ENCODE data around the gene SIK3. TPM values are rescaled to one million over a fixed set of nuclear protein-coding genes. Genes with fewer than 3 reads are reported as not detected.

SIK3 gene
- total RNA-seq, 1 experiment from 2014 or later: 31.4 TPM

GRCh38 chr11:116893437-116893836, 204.8 kb downstream of the SIK3 start:
- no peak overlapping the region for H4K8ac ChIP-seq (replicated peaks; ENCODE audit: insufficient read length, low read depth, low read length)
- no peak overlapping the region for H3K9ac ChIP-seq (ENCODE audit: extremely low read depth, insufficient read length, low read length)
- H3K4ac ChIP-seq (ENCODE audit: low read depth, low read length): no peak overlapping the region
- Mint-ChIP-seq H3K4me3 (no peak overlapping the region), H3K9me3 (no peaks in the 10 kb centered on the region), H3K27me3 (ENCODE audit: low read depth) (no peaks in the 10 kb centered on the region), H3K4me1 (peaks cover 4 to 5% of the 10 kb centered on the region in 2 experiments; a peak in 3 of 4 replicates), H3K27ac (no peak overlapping the region), H3K36me3 (ENCODE audit: insufficient read depth in 1 of 3, low read depth in 3 of 3) (peaks cover 5 to 38% (median 26%) of the 10 kb centered on the region in 3 experiments; a peak in 6 of 7 replicates)
- no peaks in the 10 kb centered on the region for H3K79me2 ChIP-seq (ENCODE audit: insufficient read depth, low read length)
- H3T11ph ChIP-seq (ENCODE audit: low read length): no peak overlapping the region
- H4K91ac ChIP-seq (ENCODE audit: insufficient read length, low read depth, low read length): no peak overlapping the region
- H3K79me1 ChIP-seq (ENCODE audit: insufficient read depth, low read depth, low read length, poor library complexity, severe bottlenecking): no peaks in the 10 kb centered on the region
- no peak overlapping the region for H2AFZ ChIP-seq (ENCODE audit: low read length)
- no peak overlapping the region for H2BK20ac ChIP-seq (ENCODE audit: low read depth, low read length, poor library complexity, severe bottlenecking)
- no peak overlapping the region for H3K4me2 ChIP-seq (ENCODE audit: insufficient read depth, insufficient read length, low read length)
- no peak overlapping the region for H2AK5ac ChIP-seq (ENCODE audit: insufficient read length, low read length)
- DNase-seq: no peak
- no peak overlapping the region for H4K5ac ChIP-seq (ENCODE audit: insufficient read length, low read depth, low read length)
- H2BK120ac ChIP-seq (ENCODE audit: low read depth, low read length, poor library complexity, severe bottlenecking): no peak overlapping the region
- H3K18ac ChIP-seq (ENCODE audit: insufficient read length, low read depth, low read length): no peak overlapping the region
- H3K56ac ChIP-seq (ENCODE audit: insufficient read length, low read depth, low read length): no peak overlapping the region
- no peak overlapping the region for H3K14ac ChIP-seq (ENCODE audit: insufficient read depth, low read length)
- WGBS (ENCODE audit: extremely low coverage, insufficient read length, low lambda C conversion rate): no CpG with 5 or more reads among the region's 3 CpGs
- no peak overlapping the region for H2BK5ac ChIP-seq (ENCODE audit: insufficient read length, low read length)
- no peak for TF ChIP-seq CTCF (conservative IDR thresholded peaks at IDR 0.05)
- no peaks in the 10 kb centered on the region for H3K23me2 ChIP-seq (ENCODE audit: insufficient read length, low read depth, low read length, poor library complexity, severe bottlenecking)
- H3K27me3 ChIP-seq (ENCODE audit: insufficient read depth, low read length): no peaks in the 10 kb centered on the region
- no peaks in the 10 kb centered on the region for H4K20me1 ChIP-seq (ENCODE audit: control insufficient read depth, insufficient read depth, insufficient read length)
- H3K23ac ChIP-seq (ENCODE audit: insufficient read length, low read depth, low read length): no peak overlapping the region
- H3K4me1 ChIP-seq (ENCODE audit: insufficient read depth, low read length): no peaks in the 10 kb centered on the region
- no peak overlapping the region for H3K27ac ChIP-seq (ENCODE audit: insufficient read length, low read depth, low read length)
- H2BK15ac ChIP-seq (ENCODE audit: low read depth, low read length): no peak overlapping the region
- no peak overlapping the region for H2BK12ac ChIP-seq (ENCODE audit: insufficient read length, low read depth, low read length)
- H3K9me3 ChIP-seq (ENCODE audit: control insufficient read depth, low read depth, low read length): no peaks in the 10 kb centered on the region
